WTC11 (cell line): ENCODE measurements around the gene GAL. TPM values are rescaled to one million over a fixed set of nuclear protein-coding genes. Genes with fewer than 3 reads are reported as not detected.
"Not testable (repeated sequence)": the region's sequence is repeated elsewhere in the genome, so short reads cannot be mapped to it uniquely, and the experiment has no call there.

Experiments used
- ATAC-seq: fragments of 200-7000 bp; cut with Tn5 transposase; 2 replicates; pipeline ENCODE4 v1.10.0; 2021; ENCODE audit warnings: mild to moderate bottlenecking, moderate library complexity
- CTCF ChIA-PET: fragments of 300-600 bp; sonication (Branson Sonifier 250); formaldehyde crosslinking; loops from one replicate; lab custom pipeline; 2021; ENCODE audit warnings: antibody characterized with exemption; lab: Charles Lee
- POLR2A ChIA-PET: fragments of 350-600 bp; sonication (Branson Sonifier 250); formaldehyde crosslinking; loops from one replicate; lab custom pipeline; 2021; ENCODE audit warnings: antibody characterized with exemption; lab: Charles Lee
- DNase-seq: peaks from one replicate; pipeline ENCODE4 v3.0.0; 2021; ENCODE audit warnings: low spot score
- H3K27ac Mint-ChIP-seq: 2 replicates; pipeline ENCODE4 v1.8.0; 2021; ENCODE audit warnings: mixed read lengths
- H3K27me3 Mint-ChIP-seq: 2 replicates; pipeline ENCODE4 v1.8.0; 2021; ENCODE audit warnings: low read depth, mild to moderate bottlenecking, moderate library complexity, mixed read lengths
- H3K36me3 Mint-ChIP-seq: 2 replicates; pipeline ENCODE4 v1.8.0; 2021; ENCODE audit warnings: mixed read lengths
- H3K4me1 Mint-ChIP-seq: 2 replicates; pipeline ENCODE4 v1.8.0; 2022; ENCODE audit warnings: mixed read lengths
- H3K4me3 Mint-ChIP-seq: 2 replicates; pipeline ENCODE4 v1.8.0; 2021; ENCODE audit warnings: mild to moderate bottlenecking, moderate library complexity, mixed read lengths
- H3K9me3 Mint-ChIP-seq: 2 replicates; pipeline ENCODE4 v1.8.0; 2021; ENCODE audit warnings: mixed read lengths
- ATF6 ChIP-seq: sonication (generic); formaldehyde crosslinking; IDR thresholded peaks from 2 replicates; pipeline ENCODE4 v1.8.1; 2023; ENCODE audit warnings: mild to moderate bottlenecking, missing genetic modification reagents
- CBFB ChIP-seq: sonication (generic); formaldehyde crosslinking; IDR thresholded peaks from 2 replicates; pipeline ENCODE4 v1.8.1; 2022; ENCODE audit warnings: mild to moderate bottlenecking, low read depth, missing genetic modification reagents
- CREB1 ChIP-seq: sonication (generic); formaldehyde crosslinking; IDR thresholded peaks from 2 replicates; pipeline ENCODE4 v1.8.0; 2023; ENCODE audit warnings: mild to moderate bottlenecking, missing genetic modification reagents
- CREM ChIP-seq: sonication (generic); formaldehyde crosslinking; IDR thresholded peaks from 2 replicates; pipeline ENCODE4 v1.8.1; 2022; ENCODE audit warnings: mild to moderate bottlenecking, missing genetic modification reagents, moderate library complexity
- ETV6 ChIP-seq: sonication (generic); formaldehyde crosslinking; IDR thresholded peaks from 2 replicates; pipeline ENCODE4 v1.8.1; 2022; ENCODE audit warnings: mild to moderate bottlenecking, missing genetic modification reagents
- FOXP1 ChIP-seq: sonication (generic); formaldehyde crosslinking; IDR thresholded peaks from 2 replicates; pipeline ENCODE4 v1.8.0; 2022; ENCODE audit warnings: missing genetic modification reagents, mild to moderate bottlenecking, moderate library complexity, borderline replicate concordance
- GABPB1 ChIP-seq: sonication (generic); formaldehyde crosslinking; IDR thresholded peaks from 2 replicates; pipeline ENCODE4 v1.8.1; 2023; ENCODE audit warnings: mild to moderate bottlenecking, missing genetic modification reagents
- GTF2I ChIP-seq: fragments of 250-450 bp; sonication (Bioruptor Pico); conservative IDR thresholded peaks from 2 replicates; pipeline ENCODE4 v1.4.0; 2021; ENCODE audit warnings: mild to moderate bottlenecking
- HMGA2 ChIP-seq: fragments of 250-450 bp; sonication (Bioruptor Pico); IDR thresholded peaks from 2 replicates; pipeline ENCODE4 v1.4.0; 2021; ENCODE audit warnings: mild to moderate bottlenecking, moderate library complexity
- JAZF1 ChIP-seq: fragments of 250-450 bp; sonication (Bioruptor Pico); IDR thresholded peaks from 2 replicates; pipeline ENCODE4 v1.9.0; 2021; ENCODE audit warnings: moderate library complexity, mild to moderate bottlenecking, inconsistent platforms
- NR3C1 ChIP-seq: sonication (generic); formaldehyde crosslinking; conservative IDR thresholded peaks from 2 replicates; pipeline ENCODE4 v1.8.1; 2023; ENCODE audit warnings: low read depth, mild to moderate bottlenecking, missing genetic modification reagents
- OVOL2 ChIP-seq: fragments of 250-450 bp; sonication (Bioruptor Pico); IDR thresholded peaks from 2 replicates; pipeline ENCODE4 v1.9.0; 2021; ENCODE audit warnings: mild to moderate bottlenecking, borderline replicate concordance
- PRDM15 ChIP-seq: sonication (generic); formaldehyde crosslinking; IDR thresholded peaks from 2 replicates; pipeline ENCODE4 v1.8.0; 2022; ENCODE audit warnings: missing genetic modification reagents
- RELA ChIP-seq: sonication (generic); formaldehyde crosslinking; IDR thresholded peaks from 2 replicates; pipeline ENCODE4 v1.8.1; 2022; ENCODE audit warnings: missing genetic modification reagents, mild to moderate bottlenecking, borderline replicate concordance
- ZNF281 ChIP-seq: sonication (generic); formaldehyde crosslinking; IDR thresholded peaks from 2 replicates; pipeline ENCODE4 v1.8.0; 2023; ENCODE audit warnings: mild to moderate bottlenecking, missing genetic modification reagents
- ZNF416 ChIP-seq: fragments of 250-450 bp; sonication (Bioruptor Pico); IDR thresholded peaks from 2 replicates; pipeline ENCODE4 v1.9.0; 2021; ENCODE audit warnings: mild to moderate bottlenecking, inconsistent platforms
- total RNA-seq: library from RNA; stranded (reverse); gene quantifications from 3 replicates; pipeline ENCODE4 v1.2.3, GENCODE V29; 2021
- TF ChIP-seq, protein P1 (sequence below): sonication (generic); formaldehyde crosslinking; IDR thresholded peaks from 2 replicates; pipeline ENCODE4 v1.8.0; 2023; ENCODE audit warnings: missing genetic modification reagents, mild to moderate bottlenecking, borderline replicate concordance
- TF ChIP-seq, protein P2 (sequence below): sonication (generic); formaldehyde crosslinking; IDR thresholded peaks from 2 replicates; pipeline ENCODE4 v1.8.1; 2022; ENCODE audit warnings: missing genetic modification reagents, borderline replicate concordance

The GAL gene
- total RNA-seq, 1 experiment from 2014 or later, result 102 TPM

- TF ChIP-seq, protein P1, sequence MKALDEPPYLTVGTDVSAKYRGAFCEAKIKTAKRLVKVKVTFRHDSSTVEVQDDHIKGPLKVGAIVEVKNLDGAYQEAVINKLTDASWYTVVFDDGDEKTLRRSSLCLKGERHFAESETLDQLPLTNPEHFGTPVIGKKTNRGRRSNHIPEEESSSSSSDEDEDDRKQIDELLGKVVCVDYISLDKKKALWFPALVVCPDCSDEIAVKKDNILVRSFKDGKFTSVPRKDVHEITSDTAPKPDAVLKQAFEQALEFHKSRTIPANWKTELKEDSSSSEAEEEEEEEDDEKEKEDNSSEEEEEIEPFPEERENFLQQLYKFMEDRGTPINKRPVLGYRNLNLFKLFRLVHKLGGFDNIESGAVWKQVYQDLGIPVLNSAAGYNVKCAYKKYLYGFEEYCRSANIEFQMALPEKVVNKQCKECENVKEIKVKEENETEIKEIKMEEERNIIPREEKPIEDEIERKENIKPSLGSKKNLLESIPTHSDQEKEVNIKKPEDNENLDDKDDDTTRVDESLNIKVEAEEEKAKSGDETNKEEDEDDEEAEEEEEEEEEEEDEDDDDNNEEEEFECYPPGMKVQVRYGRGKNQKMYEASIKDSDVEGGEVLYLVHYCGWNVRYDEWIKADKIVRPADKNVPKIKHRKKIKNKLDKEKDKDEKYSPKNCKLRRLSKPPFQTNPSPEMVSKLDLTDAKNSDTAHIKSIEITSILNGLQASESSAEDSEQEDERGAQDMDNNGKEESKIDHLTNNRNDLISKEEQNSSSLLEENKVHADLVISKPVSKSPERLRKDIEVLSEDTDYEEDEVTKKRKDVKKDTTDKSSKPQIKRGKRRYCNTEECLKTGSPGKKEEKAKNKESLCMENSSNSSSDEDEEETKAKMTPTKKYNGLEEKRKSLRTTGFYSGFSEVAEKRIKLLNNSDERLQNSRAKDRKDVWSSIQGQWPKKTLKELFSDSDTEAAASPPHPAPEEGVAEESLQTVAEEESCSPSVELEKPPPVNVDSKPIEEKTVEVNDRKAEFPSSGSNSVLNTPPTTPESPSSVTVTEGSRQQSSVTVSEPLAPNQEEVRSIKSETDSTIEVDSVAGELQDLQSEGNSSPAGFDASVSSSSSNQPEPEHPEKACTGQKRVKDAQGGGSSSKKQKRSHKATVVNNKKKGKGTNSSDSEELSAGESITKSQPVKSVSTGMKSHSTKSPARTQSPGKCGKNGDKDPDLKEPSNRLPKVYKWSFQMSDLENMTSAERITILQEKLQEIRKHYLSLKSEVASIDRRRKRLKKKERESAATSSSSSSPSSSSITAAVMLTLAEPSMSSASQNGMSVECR (CRISPR knock-in tag), result peak; percentile 16; the same call in 1 of the 2 replicates
- no peak for TF ChIP-seq OVOL2 (CRISPR knock-in tag)
- 0 out of 2 replicates have a peak, but pooled peaks have one; percentile 12 for TF ChIP-seq ETV6 (CRISPR knock-in tag)
- no peak for TF ChIP-seq ZNF281 (CRISPR knock-in tag)
- no peak for TF ChIP-seq CBFB
- peak; percentile 24; the same call in 1 of the 2 replicates for TF ChIP-seq RELA (CRISPR knock-in tag)
- TF ChIP-seq GABPB1, result no peak
- TF ChIP-seq NR3C1, result no peak
- TF ChIP-seq CREB1 (CRISPR knock-in tag), result no peak
- TF ChIP-seq, protein P2, sequence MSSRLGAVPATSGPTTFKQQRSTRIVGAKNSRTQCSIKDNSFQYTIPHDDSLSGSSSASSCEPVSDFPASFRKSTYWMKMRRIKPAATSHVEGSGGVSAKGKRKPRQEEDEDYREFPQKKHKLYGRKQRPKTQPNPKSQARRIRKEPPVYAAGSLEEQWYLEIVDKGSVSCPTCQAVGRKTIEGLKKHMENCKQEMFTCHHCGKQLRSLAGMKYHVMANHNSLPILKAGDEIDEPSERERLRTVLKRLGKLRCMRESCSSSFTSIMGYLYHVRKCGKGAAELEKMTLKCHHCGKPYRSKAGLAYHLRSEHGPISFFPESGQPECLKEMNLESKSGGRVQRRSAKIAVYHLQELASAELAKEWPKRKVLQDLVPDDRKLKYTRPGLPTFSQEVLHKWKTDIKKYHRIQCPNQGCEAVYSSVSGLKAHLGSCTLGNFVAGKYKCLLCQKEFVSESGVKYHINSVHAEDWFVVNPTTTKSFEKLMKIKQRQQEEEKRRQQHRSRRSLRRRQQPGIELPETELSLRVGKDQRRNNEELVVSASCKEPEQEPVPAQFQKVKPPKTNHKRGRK, result no peak
- no peak for TF ChIP-seq ATF6 (CRISPR knock-in tag)
- no peak for TF ChIP-seq HMGA2 (CRISPR knock-in tag)
- no peak for TF ChIP-seq CREM (CRISPR knock-in tag)
- no peak for TF ChIP-seq ZNF416
- TF ChIP-seq PRDM15 (CRISPR knock-in tag), result peak; percentile 47
- TF ChIP-seq JAZF1, result no peak
- no peak for TF ChIP-seq FOXP1 (CRISPR knock-in tag)
- 0 out of 2 replicates have a peak, but pooled peaks have one; percentile 43 for TF ChIP-seq GTF2I (CRISPR knock-in tag)
Observed at GRCh38 chr11:68684385-68685356, at the start of gene GAL (continued).

DNA sequence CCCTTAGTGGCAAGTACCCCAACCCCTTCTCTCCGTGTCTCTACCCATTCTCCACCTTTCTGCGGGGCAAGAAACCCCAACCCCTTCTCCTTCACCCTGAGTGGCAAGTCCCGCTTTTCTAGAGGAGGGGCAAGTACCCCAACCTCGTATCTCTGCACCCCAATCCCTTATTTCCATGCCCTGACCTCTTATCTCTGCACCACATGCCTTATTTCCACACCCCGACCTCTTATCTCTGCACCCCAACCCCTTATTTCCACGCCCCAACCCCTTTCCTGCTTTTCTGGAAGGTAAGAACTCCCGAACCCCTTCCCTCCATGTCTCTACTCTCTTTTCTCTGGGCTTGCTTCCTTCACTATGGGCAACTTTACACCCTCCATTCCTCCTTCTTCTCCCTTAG lies 49.7 kb upstream of the GAL start:
- H3K4me3 Mint-ChIP-seq, result peak overlapping the region; percentile 39
- POLR2A ChIA-PET, H3K27me3 Mint-ChIP-seq: not testable (repeated sequence)

DNA sequence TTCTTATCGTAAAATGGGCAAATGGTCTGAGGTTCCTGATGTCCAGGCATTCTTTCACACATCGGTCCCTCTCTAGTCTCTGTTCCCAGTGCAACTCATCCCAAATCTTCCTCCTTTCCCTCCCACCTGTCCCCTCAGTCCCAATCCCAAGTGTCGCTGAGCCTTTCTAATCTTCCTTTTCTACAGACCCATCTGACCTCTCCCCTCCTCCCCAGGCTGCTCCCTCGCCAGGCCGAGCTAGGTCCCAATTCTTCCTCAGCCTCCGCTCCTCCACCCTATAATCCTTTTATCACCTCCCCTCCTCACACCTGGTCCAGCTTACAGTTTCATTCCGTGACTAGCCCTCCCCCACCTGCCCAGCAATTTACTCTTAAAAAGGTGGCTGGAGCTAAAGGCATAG lies 49.2 kb upstream of the GAL start:
- Mint-ChIP-seq H3K27ac (0 out of 2 replicates have a peak overlapping the region, but pooled peaks have one; percentile 11), H3K4me1 (peaks cover 55% of the 10 kb centered on the region), H3K4me3 (peak overlapping the region; percentile 39)
- DNase-seq, H3K9me3 Mint-ChIP-seq, CTCF ChIA-PET, POLR2A ChIA-PET, H3K36me3 Mint-ChIP-seq, H3K27me3 Mint-ChIP-seq, ATAC-seq: not testable (repeated sequence)

More for the DNA sequence above, 49.7 kb upstream of the GAL start:
- ATAC-seq, H3K27ac Mint-ChIP-seq, DNase-seq, H3K36me3 Mint-ChIP-seq, CTCF ChIA-PET, H3K9me3 Mint-ChIP-seq: not testable (repeated sequence)
- H3K4me1 Mint-ChIP-seq, result peaks cover 51% of the 10 kb centered on the region
